B cell (primary cell): Measurements from ENCODE around the gene APOO. TPM values are rescaled to one million over a fixed set of nuclear protein-coding genes. Genes with fewer than 3 reads are reported as not detected.

Experiments
- ATAC-seq: fragments of 200-7000 bp; cut with Tn5 transposase; one replicate; pipeline ENCODE4 v1.10.0; 2021; ENCODE audit warnings: low read depth, mild to moderate bottlenecking, moderate number of reproducible peaks, moderate library complexity
- CTCF ChIA-PET: fragments of 350-600 bp; sonication (Branson Sonifier 250); formaldehyde crosslinking; loops from one replicate; lab custom pipeline; 2021; ENCODE audit warnings: antibody characterized with exemption, inconsistent platforms; lab: Charles Lee
- POLR2A ChIA-PET: fragments of 350-600 bp; sonication (Branson Sonifier 250); formaldehyde crosslinking; loops from one replicate; lab custom pipeline; 2021; ENCODE audit warnings: antibody characterized with exemption; lab: Charles Lee
- DNase-seq: peaks from one replicate; pipeline ENCODE4 v3.0.0; 2013
- H2AFZ ChIP-seq: 2 replicates; pipeline ENCODE4 v1.6.1; 2012; ENCODE audit warnings: mild to moderate bottlenecking, low read depth, low read length; ENCODE audit not compliant: insufficient read depth, poor library complexity, severe bottlenecking
- H3K27ac ChIP-seq, 2 donors: 1 replicate in 1 of 2; 2 replicates in 1 of 2; pipeline ENCODE4 v1.5.1; 2012 to 2013; ENCODE audit warnings: low read length in 2 of 2, mild to moderate bottlenecking in 2 of 2, moderate library complexity in 1 of 2
- H3K27me3 ChIP-seq, 4 experiments: fragments of 200-600 bp in 1 of 4; sonication (generic) in 1 of 4; replicated peaks in 1 of 4; 1 replicate in 2 of 4; 2 replicates in 2 of 4; pipeline versions ENCODE4 v1.6.1 to v1.7.0; 2013 to 2016; ENCODE audit warnings: low read length in 3 of 4, mild to moderate bottlenecking in 2 of 4, mixed read lengths in 1 of 4, moderate library complexity in 1 of 4; ENCODE audit not compliant: insufficient read depth in 4 of 4, control insufficient read depth in 3 of 4; ENCODE audit errors: control extremely low read depth in 1 of 4
- H3K36me3 ChIP-seq, 2 experiments: replicated peaks in 1 of 2; 1 replicate in 1 of 2; 2 replicates in 1 of 2; pipeline versions ENCODE4 v1.6.1 to v1.7.1; 2013; ENCODE audit warnings: low read length in 1 of 2; ENCODE audit not compliant: insufficient read depth in 2 of 2, control insufficient read depth in 1 of 2; ENCODE audit errors: control extremely low read depth in 1 of 2, extremely low read depth in 1 of 2
- H3K4me1 ChIP-seq, 2 donors: fragments of 200-600 bp in 1 of 2; sonication (generic) in 1 of 2; 1 replicate in 1 of 2; 2 replicates in 1 of 2; pipeline versions ENCODE4 v1.5.1 to v1.6.1; 2013 to 2017; ENCODE audit warnings: low read length in 2 of 2; ENCODE audit not compliant: control insufficient read depth in 2 of 2, insufficient read depth in 2 of 2
- H3K4me2 ChIP-seq: replicated peaks from 2 replicates; pipeline ENCODE3; 2012; ENCODE audit warnings: mild to moderate bottlenecking, low read depth, low read length; ENCODE audit not compliant: poor library complexity, severe bottlenecking
- H3K4me3 ChIP-seq, 5 experiments: fragments of 200-600 bp in 1 of 5; sonication (generic) in 1 of 5; 1 replicate in 3 of 5; 2 replicates in 2 of 5; pipeline versions ENCODE4 v1.5.1 to v1.7.0; 2011 to 2016; ENCODE audit warnings: low read length in 4 of 5, mild to moderate bottlenecking in 4 of 5, low read depth in 2 of 5, control low read depth in 1 of 5, moderate library complexity in 1 of 5; ENCODE audit not compliant: insufficient read depth in 1 of 5; ENCODE audit errors: control extremely low read depth in 1 of 5, extremely low read depth in 1 of 5
- H3K79me2 ChIP-seq: fragments of 200-600 bp; sonication (generic); one replicate; pipeline ENCODE4 v1.6.0; 2016; ENCODE audit warnings: low read length; ENCODE audit not compliant: control insufficient read depth, insufficient read depth
- H3K9ac ChIP-seq: fragments of 200-600 bp; sonication (generic); 2 replicates; pipeline ENCODE4 v1.6.1; 2017; ENCODE audit warnings: mild to moderate bottlenecking, low read length, moderate library complexity
- H3K9me3 ChIP-seq, 3 donors: one replicate each; pipeline versions ENCODE4 v1.6.1 to v1.7.1; 2013; ENCODE audit warnings: low read length in 2 of 3; ENCODE audit not compliant: control insufficient read depth in 2 of 3, insufficient read depth in 1 of 3; ENCODE audit errors: control extremely low read depth in 1 of 3
- H4K20me1 ChIP-seq: 2 replicates; pipeline ENCODE4 v1.6.0; 2012; ENCODE audit warnings: mild to moderate bottlenecking, low read length; ENCODE audit not compliant: insufficient read depth, control insufficient read depth, poor library complexity, severe bottlenecking
- H3K27ac Mint-ChIP-seq: one replicate; pipeline ENCODE4 v1.8.0; 2021; ENCODE audit warnings: mixed read lengths
- H3K27me3 Mint-ChIP-seq: one replicate; pipeline ENCODE4 v1.8.0; 2021; ENCODE audit warnings: mixed read lengths
- H3K4me1 Mint-ChIP-seq: one replicate; pipeline ENCODE4 v1.8.0; 2021; ENCODE audit warnings: mixed read lengths
- H3K4me3 Mint-ChIP-seq: one replicate; pipeline ENCODE4 v1.8.0; 2021; ENCODE audit warnings: mixed read lengths
- H3K9me3 Mint-ChIP-seq: one replicate; pipeline ENCODE4 v1.8.0; 2022; ENCODE audit warnings: mixed read lengths; ENCODE audit not compliant: insufficient read depth
- EZH2 ChIP-seq: IDR thresholded peaks from 2 replicates; pipeline ENCODE4 v1.6.1; 2012; ENCODE audit warnings: borderline replicate concordance, low read depth, mild to moderate bottlenecking, moderate library complexity, low read length; ENCODE audit not compliant: insufficient read depth, poor library complexity, severe bottlenecking
- WGBS: methylation state at CpG from one replicate; pipeline ENCODE4 v1.1.5; 2013; ENCODE audit warnings: missing lambda C conversion rate; ENCODE audit not compliant: insufficient coverage; 5-methylcytosine and 5-hydroxymethylcytosine counted together
- intact Hi-C: fragments of 100-400 bp; cut with micrococcal nuclease; formaldehyde crosslinking; loops from one replicate; pipeline ENCODE4 v1.10.0; 2022
- polyA plus RNA-seq: library from polyadenylated mRNA; depleted of rRNA; stranded (reverse); fragments of >200 nt; gene quantifications from 2 replicates; pipeline ENCODE4 v1.2.3, GENCODE V29; 2012
- total RNA-seq, 2 donors: library from RNA; stranded (reverse); fragments of 120-200 nt in 1 of 2; gene quantifications; 1 replicate in 1 of 2; 2 replicates in 1 of 2; pipeline versions ENCODE4 v1.2.3 to v1.2.4, GENCODE V29; 2013 to 2022
- TF ChIP-seq, protein P1 (sequence below): fragments of 200-600 bp; IDR thresholded peaks from one replicate; pipeline ENCODE4 v1.8.0; 2022; ENCODE audit warnings: antibody characterized with exemption, mild to moderate bottlenecking

Gene APOO
- total and polyA plus RNA-seq, 2 donors (not counting 1 experiment from before 2014, with no cell fraction given): 4.7 to 7.2 TPM

DNA sequence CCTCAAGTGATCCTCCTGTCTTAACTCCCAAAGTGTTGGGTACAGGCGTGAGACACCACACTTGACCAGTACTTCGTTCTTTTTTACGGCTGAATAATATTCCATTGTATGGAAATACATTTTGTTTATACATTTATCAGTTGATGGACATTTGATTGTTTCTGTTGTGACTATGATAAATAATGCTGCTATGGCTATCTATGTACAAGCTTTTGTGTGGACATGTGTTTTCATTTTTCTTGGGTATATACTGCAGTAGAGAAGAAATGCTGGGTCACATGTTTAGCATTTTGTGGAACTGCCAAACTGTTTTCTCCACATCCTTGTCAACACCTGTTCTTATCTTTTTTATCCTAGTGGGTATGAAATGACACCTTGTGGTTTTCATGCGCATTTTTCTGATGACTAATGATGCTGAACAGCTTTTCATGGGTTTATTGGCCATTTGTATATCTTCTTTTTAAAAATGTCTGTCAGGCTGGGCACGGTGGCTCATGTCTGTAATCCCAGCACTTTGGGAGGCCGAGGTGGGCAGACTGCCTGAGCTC, 87.4 kb downstream of the APOO start:
- Histone ChIP-seq H4K20me1 (no peaks in the 10 kb centered on the region), H3K27me3 (no peaks in the 10 kb centered on the region), H3K4me1 (peaks cover 7 to 11% of the 10 kb centered on the region in 2 donors), H3K4me2 (no peak overlapping the region), H3K36me3 (no peaks in the 10 kb centered on the region), H3K9ac (no peak overlapping the region), H3K9me3 (no peaks in the 10 kb centered on the region), H3K4me3 (no peak overlapping the region), H3K79me2 (no peaks in the 10 kb centered on the region), H3K27ac (no peak overlapping the region), H2AFZ (no peak overlapping the region)
- H3K4me3 Mint-ChIP-seq: no peak overlapping the region
- ATAC-seq (no peak), DNase-seq (no peak)
- H3K27me3 Mint-ChIP-seq: no peaks in the 10 kb centered on the region
- TF ChIP-seq EZH2: no peak
- TF ChIP-seq, protein P1, sequence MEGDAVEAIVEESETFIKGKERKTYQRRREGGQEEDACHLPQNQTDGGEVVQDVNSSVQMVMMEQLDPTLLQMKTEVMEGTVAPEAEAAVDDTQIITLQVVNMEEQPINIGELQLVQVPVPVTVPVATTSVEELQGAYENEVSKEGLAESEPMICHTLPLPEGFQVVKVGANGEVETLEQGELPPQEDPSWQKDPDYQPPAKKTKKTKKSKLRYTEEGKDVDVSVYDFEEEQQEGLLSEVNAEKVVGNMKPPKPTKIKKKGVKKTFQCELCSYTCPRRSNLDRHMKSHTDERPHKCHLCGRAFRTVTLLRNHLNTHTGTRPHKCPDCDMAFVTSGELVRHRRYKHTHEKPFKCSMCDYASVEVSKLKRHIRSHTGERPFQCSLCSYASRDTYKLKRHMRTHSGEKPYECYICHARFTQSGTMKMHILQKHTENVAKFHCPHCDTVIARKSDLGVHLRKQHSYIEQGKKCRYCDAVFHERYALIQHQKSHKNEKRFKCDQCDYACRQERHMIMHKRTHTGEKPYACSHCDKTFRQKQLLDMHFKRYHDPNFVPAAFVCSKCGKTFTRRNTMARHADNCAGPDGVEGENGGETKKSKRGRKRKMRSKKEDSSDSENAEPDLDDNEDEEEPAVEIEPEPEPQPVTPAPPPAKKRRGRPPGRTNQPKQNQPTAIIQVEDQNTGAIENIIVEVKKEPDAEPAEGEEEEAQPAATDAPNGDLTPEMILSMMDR: no peak
- WGBS: 48% methylated on average over 2 of the region's 6 CpGs
- ChIA-PET POLR2A (no interaction called here), CTCF (no interaction called here)
- no peaks in the 10 kb centered on the region for H3K9me3 Mint-ChIP-seq
- intact Hi-C loops: no loop called here
- H3K4me1 Mint-ChIP-seq: peaks cover 8% of the 10 kb centered on the region
- H3K27ac Mint-ChIP-seq: no peak overlapping the region

DNA sequence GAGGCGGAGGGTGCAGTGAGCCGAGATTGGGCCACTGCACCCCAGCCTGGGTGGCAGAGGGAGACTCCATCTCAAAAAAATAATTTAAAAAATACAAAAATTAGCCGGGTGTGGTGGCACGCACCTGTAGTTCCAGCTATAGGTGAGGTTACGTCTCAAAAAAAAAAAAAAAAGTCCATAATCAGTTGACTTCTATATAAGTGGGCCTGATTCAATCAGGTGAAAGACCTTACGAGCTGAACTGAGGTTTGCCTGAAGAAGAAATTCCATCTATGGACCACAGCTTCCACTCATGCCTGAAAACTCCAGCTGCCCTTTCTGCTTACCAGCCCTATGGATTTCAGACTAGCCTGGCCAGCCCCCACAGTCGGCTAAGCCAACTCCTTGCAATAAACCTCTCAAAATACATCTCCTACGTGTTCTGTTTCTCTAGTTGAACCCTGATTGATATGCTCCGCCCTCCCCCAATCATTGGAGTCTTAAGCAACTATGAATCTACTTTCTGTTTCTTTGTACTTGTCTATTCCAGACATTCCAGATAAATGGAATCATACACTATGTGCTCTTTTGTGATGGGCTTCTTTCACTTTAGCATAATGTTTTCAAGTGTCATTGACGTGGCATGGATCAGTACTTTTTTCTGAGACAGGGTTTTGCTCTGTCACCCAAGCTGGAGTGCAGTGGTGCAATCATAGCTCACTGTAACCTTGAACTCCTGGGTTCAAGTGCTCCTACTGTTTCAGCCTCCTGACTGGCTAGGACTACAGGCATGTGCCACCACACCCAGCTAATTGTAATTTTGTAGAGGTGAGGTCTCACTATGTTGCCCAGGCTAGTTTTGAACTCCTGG, 88.1 kb downstream of the APOO start:
- Histone ChIP-seq H4K20me1 (no peaks in the 10 kb centered on the region), H3K9me3 (no peaks in the 10 kb centered on the region), H3K27me3 (no peaks in the 10 kb centered on the region), H3K36me3 (no peaks in the 10 kb centered on the region), H3K79me2 (no peaks in the 10 kb centered on the region), H3K9ac (no peak overlapping the region), H2AFZ (no peak overlapping the region), H3K27ac (no peak overlapping the region), H3K4me1 (peaks cover 7 to 11% of the 10 kb centered on the region in 2 donors), H3K4me3 (no peak overlapping the region), H3K4me2 (no peak overlapping the region)
- whole genome bisulfite sequencing: 100% methylated on average over 3 of the region's 10 CpGs
- Mint-ChIP-seq H3K27me3 (no peaks in the 10 kb centered on the region), H3K4me3 (no peak overlapping the region), H3K4me1 (peaks cover 8% of the 10 kb centered on the region), H3K9me3 (no peaks in the 10 kb centered on the region), H3K27ac (no peak overlapping the region)
- DNase-seq (no peak), ATAC-seq (no peak)
- TF ChIP-seq, protein P1: no peak
- TF ChIP-seq EZH2: no peak
- intact Hi-C loops: loop anchor here (5.0 kb wide), 1 partner anchor 37 kb away; the partner anchor contains the start of gene SAT1
- CTCF ChIA-PET: interaction anchor here (1.0 kb wide), 1 partner anchor 82 kb away, joined by 5 read pairs; no protein-coding TSS in a partner anchor
- POLR2A ChIA-PET: no interaction called here
